ENCODE data around the gene CHAF1A.

CHAF1A gene

DNA sequence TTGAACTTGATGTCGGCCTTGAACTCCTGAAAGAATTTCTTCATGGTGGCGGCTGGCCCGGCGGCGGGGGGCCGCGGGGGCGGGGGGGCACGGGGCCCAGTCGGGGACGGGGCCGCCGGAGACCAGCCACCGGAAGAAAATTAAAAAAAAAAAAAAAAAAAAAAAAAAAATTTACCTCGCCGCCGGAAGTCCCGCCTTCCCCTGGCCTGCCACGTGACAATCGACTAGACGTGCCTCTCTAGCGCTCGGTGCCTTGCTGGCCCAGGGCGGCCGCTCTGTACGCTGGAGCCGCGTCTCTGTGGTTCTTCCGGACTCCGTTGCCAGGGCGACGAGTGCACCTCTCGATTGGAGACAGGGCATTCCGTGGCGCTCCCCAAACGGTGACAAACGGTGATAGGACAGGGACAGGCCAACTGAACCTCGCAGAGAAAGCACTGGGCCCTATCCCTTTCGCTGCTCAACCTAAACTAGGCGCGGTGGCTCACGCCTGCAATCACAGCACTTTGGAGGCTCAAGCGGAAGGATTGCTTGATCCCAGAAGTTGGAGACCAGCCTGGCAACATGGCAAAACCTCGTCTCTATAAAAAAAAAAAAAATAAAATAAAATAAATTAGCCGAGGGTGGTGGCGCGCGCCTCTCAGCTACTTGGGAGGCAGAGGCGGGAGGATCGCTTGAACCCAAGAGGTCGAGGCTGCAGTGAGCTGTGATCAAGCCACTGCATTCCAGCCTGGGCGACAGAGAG lies 55.4 kb downstream of the CHAF1A start, which contains the start of gene UBXN6 (continued):
- TF ChIP-seq SALL2 (tag by site-specific recombination; IDR thresholded peaks at IDR 0.05; ENCODE audit: borderline replicate concordance) (no peak), ZNF48 (tag by site-specific recombination; IDR thresholded peaks at IDR 0.05) (no peak), ZNF114 (tag by site-specific recombination; IDR thresholded peaks at IDR 0.05) (no peak), ZNF155 (tag by site-specific recombination; IDR thresholded peaks at IDR 0.05) (no peak), ZNF394 (tag by site-specific recombination; IDR thresholded peaks at IDR 0.05; ENCODE audit: borderline replicate concordance) (peak; percentile 52; the same call in 1 of the 2 replicates), ZNF324 (tag by site-specific recombination; IDR thresholded peaks at IDR 0.05) (0 out of 2 replicates have a peak, but pooled peaks have one; percentile 45), ZSCAN23 (tag by site-specific recombination; IDR thresholded peaks at IDR 0.05) (no peak), ZNF623 (tag by site-specific recombination; IDR thresholded peaks at IDR 0.05) (no peak), BCL11A (tag by site-specific recombination; IDR thresholded peaks at IDR 0.05; ENCODE audit: low read depth) (no peak), ZNF530 (tag by site-specific recombination; IDR thresholded peaks at IDR 0.05; ENCODE audit: low read depth) (no peak), KLF9 (tag by site-specific recombination; IDR thresholded peaks at IDR 0.05; ENCODE audit: low read depth) (0 out of 2 replicates have a peak, but pooled peaks have one; percentile 4), ZNF596 (tag by site-specific recombination; IDR thresholded peaks at IDR 0.05) (no peak), SP3 (tag by site-specific recombination; IDR thresholded peaks at IDR 0.05) (peak; percentile 78), ZBTB17 (tag by site-specific recombination; IDR thresholded peaks at IDR 0.05) (peak; percentile 84), ZBTB8A (tag by site-specific recombination; IDR thresholded peaks at IDR 0.05) (0 out of 2 replicates have a peak, but pooled peaks have one; percentile 21), ZNF223 (tag by site-specific recombination; IDR thresholded peaks at IDR 0.05) (no peak), ZNF529 (tag by site-specific recombination; IDR thresholded peaks at IDR 0.05; ENCODE audit: insufficient replicate concordance) (no peak), ZNF404 (tag by site-specific recombination; IDR thresholded peaks at IDR 0.05) (no peak), ZNF248 (tag by site-specific recombination; IDR thresholded peaks at IDR 0.05) (no peak), SCRT2 (tag by site-specific recombination; IDR thresholded peaks at IDR 0.05) (no peak), ZNF76 (tag by site-specific recombination; IDR thresholded peaks at IDR 0.05; ENCODE audit: borderline replicate concordance, low read depth) (peak; percentile 52; the same call in 1 of the 2 replicates), ZNF600 (tag by site-specific recombination; IDR thresholded peaks at IDR 0.05) (no peak), ZNF10 (tag by site-specific recombination; IDR thresholded peaks at IDR 0.05) (no peak), ZNF558 (tag by site-specific recombination; IDR thresholded peaks at IDR 0.05) (no peak), ZNF768 (tag by site-specific recombination; IDR thresholded peaks at IDR 0.05) (no peak), ZNF747 (tag by site-specific recombination; IDR thresholded peaks at IDR 0.05) (no peak), ZNF24 (tag by site-specific recombination; IDR thresholded peaks at IDR 0.05) (peak; percentile 26; the same call in 1 of the 2 replicates), ZNF629 (tag by site-specific recombination; IDR thresholded peaks at IDR 0.05) (peak; percentile 69), MZF1 (tag by site-specific recombination; IDR thresholded peaks at IDR 0.05; ENCODE audit: borderline replicate concordance) (no peak)
- TF ChIP-seq, protein P1, sequence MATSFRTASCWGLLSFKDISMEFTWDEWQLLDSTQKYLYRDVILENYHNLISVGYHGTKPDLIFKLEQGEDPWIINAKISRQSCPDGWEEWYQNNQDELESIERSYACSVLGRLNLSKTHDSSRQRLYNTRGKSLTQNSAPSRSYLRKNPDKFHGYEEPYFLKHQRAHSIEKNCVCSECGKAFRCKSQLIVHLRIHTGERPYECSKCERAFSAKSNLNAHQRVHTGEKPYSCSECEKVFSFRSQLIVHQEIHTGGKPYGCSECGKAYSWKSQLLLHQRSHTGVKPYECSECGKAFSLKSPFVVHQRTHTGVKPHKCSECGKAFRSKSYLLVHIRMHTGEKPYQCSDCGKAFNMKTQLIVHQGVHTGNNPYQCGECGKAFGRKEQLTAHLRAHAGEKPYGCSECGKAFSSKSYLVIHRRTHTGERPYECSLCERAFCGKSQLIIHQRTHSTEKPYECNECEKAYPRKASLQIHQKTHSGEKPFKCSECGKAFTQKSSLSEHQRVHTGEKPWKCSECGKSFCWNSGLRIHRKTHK (tag by site-specific recombination; IDR thresholded peaks at IDR 0.05) = no peak
- TF ChIP-seq, protein P2, sequence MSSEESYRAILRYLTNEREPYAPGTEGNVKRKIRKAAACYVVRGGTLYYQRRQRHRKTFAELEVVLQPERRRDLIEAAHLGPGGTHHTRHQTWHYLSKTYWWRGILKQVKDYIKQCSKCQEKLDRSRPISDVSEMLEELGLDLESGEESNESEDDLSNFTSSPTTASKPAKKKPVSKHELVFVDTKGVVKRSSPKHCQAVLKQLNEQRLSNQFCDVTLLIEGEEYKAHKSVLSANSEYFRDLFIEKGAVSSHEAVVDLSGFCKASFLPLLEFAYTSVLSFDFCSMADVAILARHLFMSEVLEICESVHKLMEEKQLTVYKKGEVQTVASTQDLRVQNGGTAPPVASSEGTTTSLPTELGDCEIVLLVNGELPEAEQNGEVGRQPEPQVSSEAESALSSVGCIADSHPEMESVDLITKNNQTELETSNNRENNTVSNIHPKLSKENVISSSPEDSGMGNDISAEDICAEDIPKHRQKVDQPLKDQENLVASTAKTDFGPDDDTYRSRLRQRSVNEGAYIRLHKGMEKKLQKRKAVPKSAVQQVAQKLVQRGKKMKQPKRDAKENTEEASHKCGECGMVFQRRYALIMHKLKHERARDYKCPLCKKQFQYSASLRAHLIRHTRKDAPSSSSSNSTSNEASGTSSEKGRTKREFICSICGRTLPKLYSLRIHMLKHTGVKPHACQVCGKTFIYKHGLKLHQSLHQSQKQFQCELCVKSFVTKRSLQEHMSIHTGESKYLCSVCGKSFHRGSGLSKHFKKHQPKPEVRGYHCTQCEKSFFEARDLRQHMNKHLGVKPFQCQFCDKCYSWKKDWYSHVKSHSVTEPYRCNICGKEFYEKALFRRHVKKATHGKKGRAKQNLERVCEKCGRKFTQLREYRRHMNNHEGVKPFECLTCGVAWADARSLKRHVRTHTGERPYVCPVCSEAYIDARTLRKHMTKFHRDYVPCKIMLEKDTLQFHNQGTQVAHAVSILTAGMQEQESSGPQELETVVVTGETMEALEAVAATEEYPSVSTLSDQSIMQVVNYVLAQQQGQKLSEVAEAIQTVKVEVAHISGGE (tag by site-specific recombination; conservative IDR thresholded peaks at IDR 0.05; ENCODE audit: low read depth) = peak; percentile 61
- TF ChIP-seq, protein P3, sequence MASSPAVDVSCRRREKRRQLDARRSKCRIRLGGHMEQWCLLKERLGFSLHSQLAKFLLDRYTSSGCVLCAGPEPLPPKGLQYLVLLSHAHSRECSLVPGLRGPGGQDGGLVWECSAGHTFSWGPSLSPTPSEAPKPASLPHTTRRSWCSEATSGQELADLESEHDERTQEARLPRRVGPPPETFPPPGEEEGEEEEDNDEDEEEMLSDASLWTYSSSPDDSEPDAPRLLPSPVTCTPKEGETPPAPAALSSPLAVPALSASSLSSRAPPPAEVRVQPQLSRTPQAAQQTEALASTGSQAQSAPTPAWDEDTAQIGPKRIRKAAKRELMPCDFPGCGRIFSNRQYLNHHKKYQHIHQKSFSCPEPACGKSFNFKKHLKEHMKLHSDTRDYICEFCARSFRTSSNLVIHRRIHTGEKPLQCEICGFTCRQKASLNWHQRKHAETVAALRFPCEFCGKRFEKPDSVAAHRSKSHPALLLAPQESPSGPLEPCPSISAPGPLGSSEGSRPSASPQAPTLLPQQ (tag by site-specific recombination; IDR thresholded peaks at IDR 0.05) = peak; percentile 36; the same call in 1 of the 2 replicates

All from HEK293 (cell line).